GM19463 (cell line): ENCODE data around the gene PRUNE2.

Experiments used
- ATAC-seq: cut with Tn5 transposase; IDR thresholded peaks from one replicate; pipeline ENCODE4 v1.9.1; 2021; ENCODE audit warnings: mild to moderate bottlenecking, moderate library complexity; ENCODE audit not compliant: unreplicated experiment

PRUNE2 gene

DNA sequence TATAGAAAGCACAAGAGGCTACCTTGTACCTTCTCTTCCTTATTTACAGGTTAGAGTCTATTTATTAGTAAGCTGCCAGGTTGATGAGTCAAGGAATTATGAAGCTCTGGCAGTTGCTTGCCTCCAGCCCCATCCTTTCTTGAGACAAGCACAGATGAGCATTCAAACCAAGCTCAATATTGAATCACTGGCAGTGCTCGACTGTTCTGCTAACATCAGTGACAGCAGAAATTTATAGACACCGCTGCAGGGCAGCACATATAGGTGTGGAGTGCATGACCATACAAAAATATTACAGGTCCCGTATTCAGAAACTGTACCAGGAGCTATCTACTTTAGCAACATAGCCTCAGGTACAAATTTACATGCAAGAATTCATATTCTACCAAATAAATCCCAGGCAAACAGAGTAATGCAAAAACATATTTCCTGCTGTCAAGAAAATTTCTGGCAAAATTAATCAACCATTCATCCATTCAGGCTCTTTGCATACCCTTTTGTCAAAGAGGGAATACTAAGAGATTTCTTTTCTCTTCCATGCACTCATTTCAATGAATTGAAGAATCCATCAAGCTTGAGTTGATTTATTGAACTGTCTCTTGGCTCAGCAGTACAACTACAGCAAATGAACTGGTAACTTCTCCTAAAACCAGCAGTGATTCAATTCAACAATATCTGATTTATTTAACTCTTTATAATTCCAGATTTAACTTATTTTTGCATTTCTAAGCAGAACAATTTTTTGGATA is 168.6 kb downstream of the PRUNE2 start:
- no peak for ATAC-seq

DNA sequence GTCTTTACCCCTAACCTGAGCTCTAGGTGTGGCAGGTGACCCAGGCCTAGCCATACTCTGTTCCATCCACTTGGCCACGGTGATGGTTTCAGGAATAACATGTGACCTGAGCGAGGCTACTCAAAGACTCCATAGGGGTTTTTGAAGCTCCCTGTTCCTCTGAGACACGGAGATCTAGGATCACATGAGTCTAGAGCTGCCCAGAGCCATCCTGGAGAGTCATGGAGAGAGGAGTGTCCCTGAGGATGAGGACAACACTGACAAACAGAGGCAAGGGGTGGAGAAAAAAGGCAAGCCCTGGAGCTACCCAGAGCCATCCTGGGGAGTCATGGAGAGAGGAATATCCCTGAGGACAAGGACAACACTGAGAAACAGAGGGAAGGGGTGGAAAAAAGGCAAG is 171.2 kb downstream of the PRUNE2 start:
- no peak for ATAC-seq

DNA sequence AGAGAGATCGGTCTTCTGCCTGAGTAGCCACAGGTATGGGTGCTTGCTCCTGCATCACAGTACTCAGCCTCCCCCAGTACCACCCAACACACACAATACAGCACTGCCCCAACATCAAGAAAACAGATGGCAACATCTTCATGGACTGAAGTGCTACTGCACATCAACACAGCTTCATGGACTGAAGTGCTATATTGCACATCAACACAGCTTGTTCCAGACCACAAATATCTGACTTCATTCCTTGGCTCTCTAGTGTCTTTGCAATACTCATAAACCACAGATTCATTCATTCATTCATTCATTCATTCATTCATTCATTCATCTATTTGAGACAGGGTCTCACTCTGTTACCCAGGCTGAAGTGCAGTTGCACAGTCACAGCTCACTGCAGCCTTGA is 172.8 kb downstream of the PRUNE2 start:
- no peak for ATAC-seq

DNA sequence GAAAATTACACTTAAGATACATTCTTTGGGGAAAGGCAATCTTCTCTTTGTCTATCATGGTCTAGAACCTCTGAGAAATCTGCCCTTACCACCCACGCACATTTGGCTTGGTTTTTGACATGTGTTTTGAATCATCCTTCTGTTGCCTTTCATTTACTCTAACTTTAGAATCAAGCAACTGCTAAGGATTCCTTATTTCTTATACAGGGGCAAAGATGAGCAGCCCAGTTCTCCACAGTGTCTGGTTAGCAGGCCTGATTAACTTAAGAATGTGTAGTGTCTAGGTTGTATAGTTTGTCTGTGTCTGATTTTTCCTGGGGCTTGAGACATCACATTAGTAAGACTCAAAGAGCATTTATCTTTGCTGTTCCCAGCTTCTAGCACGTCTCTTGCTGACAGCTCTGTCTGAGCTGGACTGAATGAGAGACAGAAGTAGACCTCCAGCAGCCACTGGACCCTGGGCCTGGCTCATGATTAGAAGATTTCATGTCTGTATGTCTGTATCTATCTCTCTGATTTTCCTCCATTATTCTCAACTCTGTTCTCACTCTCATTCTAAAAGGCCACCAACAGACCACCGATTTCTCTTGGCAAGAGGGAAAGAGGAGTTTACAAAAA is 173.5 kb downstream of the PRUNE2 start:
- no peak for ATAC-seq

DNA sequence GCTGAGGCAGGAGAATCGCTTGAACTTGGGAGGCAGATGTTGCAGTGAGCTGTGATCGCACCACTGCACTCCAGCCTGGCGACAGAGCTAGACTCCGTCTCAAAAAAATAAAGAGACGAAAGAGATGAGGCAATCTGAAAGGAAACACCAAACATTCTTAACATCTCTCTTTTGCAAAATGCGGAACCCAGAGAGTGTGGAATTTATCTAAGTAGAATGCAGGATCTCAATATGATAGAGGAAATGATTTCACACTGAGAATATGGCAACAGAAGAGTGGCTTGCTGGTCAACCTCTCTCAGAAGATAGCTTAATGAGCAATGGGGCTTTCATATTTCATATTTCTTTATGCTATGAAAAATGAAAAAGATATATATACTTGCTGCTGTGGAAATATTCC is 175.1 kb downstream of the PRUNE2 start:
- ATAC-seq: no peak

DNA sequence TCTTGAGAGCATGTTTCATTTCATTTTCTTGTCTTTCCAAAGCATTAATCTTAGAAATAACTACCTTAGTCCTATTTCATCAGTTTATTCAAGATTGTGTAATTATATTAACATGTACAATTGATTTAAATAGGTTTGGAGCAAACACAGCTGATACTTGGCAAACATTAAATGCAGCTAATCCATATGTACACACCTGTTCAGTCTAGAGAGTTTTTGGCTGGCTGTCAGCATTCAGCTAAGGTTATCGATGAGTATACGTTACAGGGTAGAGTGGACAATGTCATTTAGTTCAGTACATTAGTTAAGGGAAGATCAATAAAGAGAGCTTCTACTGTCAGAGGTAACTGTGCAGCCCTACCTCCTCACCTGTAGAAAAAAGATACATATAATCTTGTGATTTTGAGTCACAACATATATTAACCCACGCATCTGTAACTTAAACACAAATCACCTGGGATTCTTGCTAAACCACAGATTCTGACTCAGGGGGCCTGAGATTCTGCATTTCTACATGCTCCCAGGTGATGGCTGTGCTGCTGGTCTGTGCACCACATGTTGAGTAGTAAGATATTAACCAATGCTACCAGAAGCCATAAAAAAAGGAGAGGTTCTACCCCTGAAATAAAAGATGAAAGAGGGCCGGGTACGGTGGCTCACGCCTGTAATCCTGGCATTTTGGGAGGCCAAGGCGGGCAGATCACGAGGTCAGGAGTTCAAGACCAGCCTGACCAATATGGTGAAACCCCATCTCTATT is 175.8 kb downstream of the PRUNE2 start:
- ATAC-seq: no peak

DNA sequence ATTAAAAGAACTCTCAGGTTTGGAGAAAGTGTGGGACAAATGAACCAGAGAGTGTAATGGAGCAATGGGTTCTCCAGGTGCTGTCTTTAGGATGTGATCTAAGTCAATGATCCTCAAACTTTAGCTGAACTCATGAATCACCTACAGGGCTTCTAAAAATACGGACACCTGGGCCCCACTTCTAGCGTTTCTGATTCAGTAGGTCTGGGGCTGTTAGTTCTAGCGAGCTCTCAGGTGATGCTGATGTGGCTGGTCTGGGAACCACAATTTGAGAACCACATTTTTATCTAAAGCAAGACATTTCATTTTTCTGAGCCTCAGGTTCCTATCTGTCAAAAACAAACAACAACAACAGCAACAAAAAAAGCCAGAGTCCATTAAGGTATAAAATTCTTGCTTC is 176.8 kb downstream of the PRUNE2 start:
- ATAC-seq: no peak

DNA sequence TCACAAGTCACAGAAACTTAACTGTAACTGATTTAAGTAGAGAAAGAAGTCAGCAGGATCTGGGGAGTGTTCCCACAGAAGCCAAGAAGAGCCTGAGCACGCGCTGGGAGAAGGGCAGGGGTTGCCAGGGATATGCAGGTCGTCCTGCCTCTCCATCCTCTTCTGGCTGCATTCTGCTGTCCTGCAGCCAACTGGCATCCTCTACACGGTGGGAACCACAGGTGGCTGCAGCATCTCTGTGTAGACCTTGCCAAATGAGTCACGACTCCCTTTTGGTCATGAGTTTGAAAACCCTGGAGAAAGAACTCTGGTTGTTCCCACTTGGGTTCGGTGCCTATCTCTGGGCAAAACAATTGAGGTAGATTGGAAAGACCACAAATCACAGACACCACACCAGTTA is 180.0 kb downstream of the PRUNE2 start:
- ATAC-seq: no peak

DNA sequence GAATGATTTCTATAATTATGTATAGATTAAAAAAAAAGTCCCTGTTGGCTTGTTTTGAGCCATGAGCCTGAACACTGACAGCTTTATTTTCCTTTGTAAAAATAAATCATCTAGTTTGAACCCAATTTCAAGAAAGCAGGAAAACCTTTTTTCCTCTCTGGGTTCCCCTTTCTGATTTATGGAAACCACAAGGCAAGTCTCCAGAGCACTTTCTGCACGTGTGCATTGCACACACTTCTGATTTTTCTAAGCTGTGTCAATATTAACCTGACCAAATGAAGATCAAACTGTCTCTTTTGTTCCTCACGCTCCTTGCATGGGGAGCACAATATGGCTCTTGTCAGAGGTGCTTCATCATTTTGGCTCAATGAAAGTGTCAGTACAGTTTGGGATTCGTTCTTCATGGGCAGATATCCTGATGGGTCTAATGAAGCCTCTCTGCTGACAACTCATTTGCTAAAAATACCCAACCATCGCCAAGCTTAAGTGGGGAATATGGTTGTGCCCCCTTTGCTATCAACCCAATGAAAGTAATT is 180.8 kb downstream of the PRUNE2 start:
- no peak for ATAC-seq

DNA sequence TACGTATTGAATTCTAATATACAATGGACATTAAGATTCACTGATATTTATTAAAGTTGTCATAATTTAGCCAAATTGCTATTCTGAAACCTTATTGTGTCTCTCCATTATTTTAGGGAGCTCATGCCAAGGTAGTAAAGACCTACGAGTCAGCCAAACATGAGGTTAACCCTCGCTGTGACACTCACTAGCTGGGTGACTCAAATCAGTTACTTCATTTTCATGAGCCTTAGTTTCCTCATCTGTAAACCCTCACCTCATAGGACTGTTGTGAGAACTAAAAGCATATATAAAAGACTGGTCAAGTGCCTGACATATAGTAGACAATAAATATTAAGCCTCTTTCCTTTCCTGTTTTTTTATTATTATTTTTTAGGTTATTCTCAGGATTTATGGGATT is 185.7 kb downstream of the PRUNE2 start:
- no peak for ATAC-seq

DNA sequence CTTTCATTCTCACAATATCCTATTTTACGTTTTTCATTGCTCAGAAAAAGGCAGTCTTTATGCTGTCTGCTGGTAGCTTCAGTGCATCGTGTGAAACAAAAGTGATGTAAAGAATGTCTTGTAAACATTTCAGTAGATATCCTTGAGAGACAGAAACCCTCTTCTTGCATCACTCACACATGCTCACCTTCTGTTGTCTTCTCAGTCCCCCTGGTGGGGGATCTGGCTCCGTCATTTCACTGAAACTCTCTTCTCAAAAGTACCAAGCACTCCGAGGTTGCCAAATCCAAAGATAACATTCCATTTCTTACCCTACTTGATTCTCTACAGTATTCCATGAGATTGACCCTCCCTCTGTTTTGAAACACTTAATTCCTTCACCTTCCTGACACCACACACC is 187.7 kb downstream of the PRUNE2 start:
- ATAC-seq: no peak

DNA sequence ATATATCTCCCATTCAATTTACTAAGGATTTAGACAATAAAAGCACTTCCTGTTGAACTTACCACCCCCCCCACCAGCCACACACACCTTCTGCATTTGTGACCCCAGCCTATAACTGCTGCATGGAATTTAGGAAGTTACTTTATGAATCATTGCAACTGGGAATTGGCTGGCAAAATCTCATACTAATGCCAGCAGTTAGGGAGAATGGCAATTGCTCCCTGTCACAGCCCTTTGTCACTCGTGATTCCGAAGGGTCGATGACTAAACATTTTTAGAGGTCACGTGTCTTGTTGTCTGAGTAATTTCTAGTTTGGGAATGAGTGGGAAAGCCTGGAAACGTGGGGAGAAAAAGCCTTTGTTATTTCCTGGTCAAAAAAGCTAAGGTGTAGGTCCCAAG is 188.3 kb downstream of the PRUNE2 start:
- no peak for ATAC-seq

DNA sequence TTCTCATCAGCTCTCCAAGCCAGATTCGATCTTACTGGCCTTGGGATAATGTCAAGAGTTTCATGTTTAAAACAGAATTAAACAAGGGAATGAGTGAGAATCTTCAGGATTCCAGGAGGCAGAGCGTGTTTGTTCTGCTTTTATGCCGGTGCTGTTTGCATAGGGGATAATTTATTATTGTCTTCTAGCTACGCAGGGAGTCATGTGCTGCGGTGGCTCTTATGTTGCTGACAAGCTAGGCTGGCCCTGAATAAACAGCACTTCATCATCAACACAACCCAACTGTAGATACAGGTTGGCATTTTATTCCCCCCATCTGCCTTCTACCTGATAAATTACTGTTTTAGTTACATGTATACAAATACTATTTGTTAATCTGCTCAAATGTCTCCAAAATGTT is 188.7 kb downstream of the PRUNE2 start:
- ATAC-seq: no peak

DNA sequence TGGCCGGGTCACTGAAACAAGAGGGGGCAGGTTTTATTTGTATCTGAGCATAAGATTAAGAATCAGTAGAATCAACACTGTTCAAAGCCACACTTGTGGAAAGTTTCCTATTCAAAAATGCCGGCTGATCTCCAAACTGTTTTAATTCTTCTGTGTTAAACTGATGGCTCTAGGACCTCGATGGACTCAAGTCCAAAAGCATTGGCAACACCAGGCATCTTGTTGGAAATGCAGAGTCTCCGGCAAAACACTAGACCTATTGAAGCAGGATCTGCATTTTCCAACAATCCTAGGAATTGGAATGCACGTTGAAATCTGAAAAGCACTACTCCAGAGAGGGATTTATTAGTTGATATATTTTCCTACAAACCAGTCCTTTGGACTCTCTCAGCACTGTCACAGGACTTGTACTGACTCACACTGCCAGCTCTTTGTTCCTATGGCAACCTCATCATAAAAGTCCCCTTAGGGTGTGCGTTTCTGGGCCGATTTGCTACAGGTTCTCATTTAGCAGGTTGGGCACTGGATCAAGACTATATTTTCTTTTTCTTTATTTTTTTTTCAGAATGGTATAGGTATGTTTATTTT is 189.7 kb downstream of the PRUNE2 start:
- ATAC-seq: no peak

DNA sequence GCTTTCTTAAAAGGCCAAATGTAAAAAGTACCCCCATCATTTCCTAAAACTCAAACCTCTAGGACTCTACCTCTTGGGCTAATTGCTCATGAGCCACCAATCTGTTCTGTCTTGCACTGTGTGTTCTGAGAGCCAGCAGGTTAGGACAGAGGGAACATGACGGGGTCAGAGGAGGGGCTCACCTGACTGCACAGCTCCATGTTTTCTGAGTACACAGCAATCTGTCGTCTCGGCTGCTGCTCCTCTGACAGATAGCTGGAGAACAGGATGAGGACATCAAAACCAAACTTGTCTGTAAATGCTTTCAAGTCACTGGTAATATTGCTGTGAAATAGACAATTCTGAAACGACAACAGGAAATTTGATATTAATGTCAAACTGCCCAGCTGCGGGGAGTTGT is 192.5 kb downstream of the PRUNE2 start:
- no peak for ATAC-seq

DNA sequence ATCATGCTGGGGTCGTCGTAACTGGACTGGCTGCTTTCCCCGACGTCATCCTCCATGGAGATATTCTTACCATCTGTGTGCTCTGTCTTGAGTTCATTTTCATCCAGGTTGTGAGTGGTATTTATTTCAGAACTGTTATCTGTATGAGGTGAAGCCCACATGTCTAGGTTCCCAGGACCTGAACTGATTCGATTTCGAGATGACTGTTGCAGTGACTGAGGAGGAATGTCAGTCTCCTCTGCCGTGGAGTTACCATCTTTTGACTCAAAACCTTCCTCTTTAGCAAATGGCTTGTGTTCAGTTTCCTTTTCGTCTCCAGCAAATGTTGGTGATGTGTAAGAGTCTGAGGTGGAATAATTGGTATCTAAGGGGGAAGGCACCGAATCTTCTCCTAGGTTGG is 196.9 kb downstream of the PRUNE2 start:
- no peak for ATAC-seq

DNA sequence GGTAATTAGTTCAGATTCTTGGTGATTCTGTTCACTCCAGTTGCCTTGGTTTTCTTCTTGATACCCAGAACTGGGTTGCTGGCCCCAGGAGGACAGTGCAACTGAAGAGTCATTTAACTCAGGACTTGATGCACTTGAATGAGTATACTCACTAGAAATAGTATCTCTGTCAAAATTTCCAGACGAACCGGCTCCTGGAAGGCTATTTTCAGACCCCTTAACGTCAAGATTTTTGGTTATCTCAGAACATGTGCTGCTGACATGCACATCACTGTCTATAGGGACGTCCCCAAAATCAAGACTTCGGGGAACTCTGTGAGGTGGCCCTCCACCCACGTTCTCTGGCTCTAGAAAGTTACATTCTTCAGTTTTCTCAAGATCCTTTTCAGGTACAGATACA is 198.4 kb downstream of the PRUNE2 start:
- ATAC-seq: no peak

DNA sequence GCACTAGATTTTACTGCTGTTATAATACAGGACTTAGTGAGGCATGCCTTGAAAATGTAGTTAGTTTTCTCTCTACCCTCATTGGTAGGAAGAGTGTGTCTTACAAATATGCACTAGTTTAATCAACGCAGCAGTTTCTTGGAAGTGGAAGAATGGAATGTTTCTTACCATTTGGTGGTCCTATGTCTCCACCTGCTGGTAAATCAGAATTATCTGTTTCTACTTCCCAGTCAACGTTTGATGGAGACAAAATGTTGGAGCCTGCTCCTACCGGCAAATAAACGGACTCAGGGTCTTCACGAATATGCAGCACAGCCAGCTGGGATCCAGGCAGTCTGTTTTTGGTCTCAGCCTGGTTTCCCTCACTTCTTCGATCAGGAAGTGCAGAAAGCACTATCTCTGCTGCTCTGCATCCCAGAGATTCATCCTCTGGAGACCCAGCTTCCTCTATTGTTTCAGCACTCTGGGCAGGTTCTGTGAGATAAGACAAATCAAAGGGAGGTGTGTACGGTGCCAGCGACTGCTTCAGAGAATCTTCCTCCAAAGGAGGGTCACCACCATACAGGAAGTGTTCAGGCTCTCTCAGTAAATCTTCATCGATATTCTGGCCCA is 201.2 kb downstream of the PRUNE2 start:
- ATAC-seq: no peak

DNA sequence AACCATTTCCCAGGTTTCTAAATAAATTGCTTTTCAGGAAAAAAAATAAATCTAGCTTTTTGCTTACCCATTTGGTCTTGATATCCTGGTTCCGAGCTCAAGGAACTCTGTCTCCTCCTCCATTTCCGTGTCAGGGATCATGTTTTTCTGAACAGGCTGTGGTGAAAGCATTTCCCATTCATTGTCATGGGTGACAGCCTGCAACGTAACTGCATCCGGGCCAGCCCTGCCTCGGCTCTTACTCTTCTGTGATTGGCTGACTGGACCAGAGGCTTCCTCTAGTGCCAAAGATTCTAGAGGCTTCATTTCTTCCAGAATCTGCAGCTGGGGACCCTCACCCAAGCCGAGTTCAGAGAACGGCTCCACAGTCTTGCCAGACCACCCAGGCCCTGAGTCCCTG is 202.6 kb downstream of the PRUNE2 start:
- ATAC-seq: no peak

DNA sequence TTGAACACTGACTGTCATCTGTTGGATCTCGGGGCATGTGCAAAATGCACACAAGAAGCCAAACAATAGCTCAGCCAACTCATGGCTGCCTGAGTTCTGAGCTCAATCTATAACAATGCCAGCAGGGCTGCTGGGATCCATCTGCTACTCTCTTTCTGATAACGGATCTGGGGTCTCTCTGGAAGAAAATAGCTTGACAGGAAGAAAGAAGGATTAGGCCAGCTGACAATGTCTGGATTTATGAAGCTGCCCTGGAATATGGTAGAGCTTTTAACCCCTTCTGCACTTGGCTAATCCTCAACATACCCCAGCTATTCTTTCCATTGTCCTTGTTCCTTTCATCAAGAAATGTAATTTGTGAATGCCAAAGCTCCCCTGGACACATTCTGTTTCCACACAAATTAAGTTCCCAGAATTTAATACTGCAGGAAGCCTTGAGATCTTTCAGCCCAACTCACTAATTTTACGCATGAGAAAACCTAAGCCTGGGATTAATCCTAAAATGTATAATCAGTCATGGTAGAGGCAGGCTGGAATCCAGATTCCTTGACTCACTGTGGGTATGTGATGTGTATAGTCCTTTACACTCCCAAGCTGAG is 204.4 kb downstream of the PRUNE2 start:
- ATAC-seq: no peak

DNA sequence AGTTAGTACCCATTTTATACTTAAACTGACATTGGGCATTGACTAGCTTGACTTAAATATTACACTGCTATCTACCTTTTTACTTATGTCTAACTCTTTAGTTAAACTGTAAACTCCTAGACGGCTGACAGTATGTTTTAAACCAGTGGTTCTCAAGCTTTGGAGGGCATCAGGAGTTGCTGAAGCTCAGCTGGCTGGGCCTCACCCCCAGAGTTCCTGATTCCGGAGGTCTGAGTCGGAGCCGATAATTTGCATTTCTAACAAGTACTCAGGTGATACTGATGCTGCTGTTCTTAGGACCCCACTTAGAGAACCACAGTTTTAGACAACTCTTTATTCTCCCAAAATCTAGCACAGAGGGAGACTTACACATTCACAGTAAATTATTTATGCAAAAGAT is 205.0 kb downstream of the PRUNE2 start:
- ATAC-seq: no peak
